ENCODE data around the gene TAS1R1. TPM values are rescaled to one million over a fixed set of nuclear protein-coding genes. Genes with fewer than 3 reads are reported as not detected.

TAS1R1 gene
- total and polyA plus RNA-seq, 2 experiments from 2014 or later: 0.19 TPM; not detected in 1

DNA sequence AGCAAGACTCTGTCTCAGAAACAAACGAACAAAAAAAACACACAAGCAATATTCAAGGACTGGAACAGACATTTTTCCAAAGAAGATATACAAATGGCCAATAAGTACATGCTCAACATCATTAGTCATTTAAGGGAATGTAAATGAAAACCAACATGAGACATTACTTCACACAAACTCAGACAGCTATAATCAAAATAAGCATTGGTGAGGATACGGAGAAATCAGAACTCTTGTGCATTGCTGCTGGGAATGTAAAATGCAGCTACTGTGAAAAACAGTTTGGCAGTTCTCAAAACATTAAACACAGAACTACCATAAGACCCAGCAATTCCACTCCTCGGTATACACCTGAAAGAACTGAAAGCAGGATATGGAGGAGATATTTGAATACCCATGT lies 16.2 kb upstream of the TAS1R1 start (continued):
- TF ChIP-seq JUNB (IDR thresholded peaks at IDR 0.05; ENCODE audit: unreplicated experiment): no peak
- TF ChIP-seq, protein P1, sequence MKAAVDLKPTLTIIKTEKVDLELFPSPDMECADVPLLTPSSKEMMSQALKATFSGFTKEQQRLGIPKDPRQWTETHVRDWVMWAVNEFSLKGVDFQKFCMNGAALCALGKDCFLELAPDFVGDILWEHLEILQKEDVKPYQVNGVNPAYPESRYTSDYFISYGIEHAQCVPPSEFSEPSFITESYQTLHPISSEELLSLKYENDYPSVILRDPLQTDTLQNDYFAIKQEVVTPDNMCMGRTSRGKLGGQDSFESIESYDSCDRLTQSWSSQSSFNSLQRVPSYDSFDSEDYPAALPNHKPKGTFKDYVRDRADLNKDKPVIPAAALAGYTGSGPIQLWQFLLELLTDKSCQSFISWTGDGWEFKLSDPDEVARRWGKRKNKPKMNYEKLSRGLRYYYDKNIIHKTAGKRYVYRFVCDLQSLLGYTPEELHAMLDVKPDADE (IDR thresholded peaks at IDR 0.05): no peak
- TF ChIP-seq, protein P2, sequence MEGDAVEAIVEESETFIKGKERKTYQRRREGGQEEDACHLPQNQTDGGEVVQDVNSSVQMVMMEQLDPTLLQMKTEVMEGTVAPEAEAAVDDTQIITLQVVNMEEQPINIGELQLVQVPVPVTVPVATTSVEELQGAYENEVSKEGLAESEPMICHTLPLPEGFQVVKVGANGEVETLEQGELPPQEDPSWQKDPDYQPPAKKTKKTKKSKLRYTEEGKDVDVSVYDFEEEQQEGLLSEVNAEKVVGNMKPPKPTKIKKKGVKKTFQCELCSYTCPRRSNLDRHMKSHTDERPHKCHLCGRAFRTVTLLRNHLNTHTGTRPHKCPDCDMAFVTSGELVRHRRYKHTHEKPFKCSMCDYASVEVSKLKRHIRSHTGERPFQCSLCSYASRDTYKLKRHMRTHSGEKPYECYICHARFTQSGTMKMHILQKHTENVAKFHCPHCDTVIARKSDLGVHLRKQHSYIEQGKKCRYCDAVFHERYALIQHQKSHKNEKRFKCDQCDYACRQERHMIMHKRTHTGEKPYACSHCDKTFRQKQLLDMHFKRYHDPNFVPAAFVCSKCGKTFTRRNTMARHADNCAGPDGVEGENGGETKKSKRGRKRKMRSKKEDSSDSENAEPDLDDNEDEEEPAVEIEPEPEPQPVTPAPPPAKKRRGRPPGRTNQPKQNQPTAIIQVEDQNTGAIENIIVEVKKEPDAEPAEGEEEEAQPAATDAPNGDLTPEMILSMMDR (conservative IDR thresholded peaks at IDR 0.05; ENCODE audit: low read depth in 2 of 2): no peak

DNA sequence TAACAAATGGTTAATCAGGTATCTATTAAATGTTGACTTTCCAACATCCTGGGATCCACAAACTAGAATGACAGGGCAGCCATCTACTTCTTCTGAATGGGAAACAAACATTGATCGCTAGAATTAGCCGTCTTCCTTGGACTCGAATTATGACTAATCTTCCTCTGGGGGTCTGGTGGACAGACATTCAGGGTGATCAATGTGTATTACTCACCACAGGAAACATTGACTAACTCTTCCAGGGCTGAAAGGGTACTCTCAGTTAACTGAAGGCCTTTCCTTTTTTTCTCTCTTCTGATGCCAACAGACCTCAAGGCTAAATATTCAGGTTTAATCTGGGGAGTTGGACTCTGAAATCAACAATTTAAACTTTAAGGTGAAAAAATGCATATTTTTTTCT lies 10.3 kb upstream of the TAS1R1 start:
- peaks cover 80% of the 10 kb centered on the region for H3K36me3 Mint-ChIP-seq (ENCODE audit: low read depth)
- H3K4me3 Mint-ChIP-seq: no peak overlapping the region
- Histone ChIP-seq H3K27me3 (ENCODE audit: insufficient read depth) (no peaks in the 10 kb centered on the region), H4K20me1 (replicated peaks; ENCODE audit: insufficient read depth) (peaks cover 6% of the 10 kb centered on the region), H3K4me3 (no peak overlapping the region), H3K36me3 (ENCODE audit: insufficient read depth) (peaks cover 55% of the 10 kb centered on the region), H2AFZ (no peak overlapping the region), H3K27ac (ENCODE audit: low read depth) (no peak overlapping the region), H3K4me1 (ENCODE audit: insufficient read depth) (no peaks in the 10 kb centered on the region), H3K79me2 (replicated peaks; ENCODE audit: insufficient read depth) (no peaks in the 10 kb centered on the region; the same call in none of the 2 replicates), H3K9me2 (ENCODE audit: insufficient read depth) (no peaks in the 10 kb centered on the region), H3K4me2 (no peak overlapping the region), H3F3A (replicated peaks; ENCODE audit: low read depth) (peaks cover 7% of the 10 kb centered on the region; the same call in 1 of the 2 replicates)
- H3K9me3 Mint-ChIP-seq: no peaks in the 10 kb centered on the region; the same call in 2 of the 3 replicates
- DNase-seq (ENCODE audit: low spot score) (no peak), ATAC-seq (no peak)
- H3K27ac Mint-ChIP-seq: no peak overlapping the region
- peaks cover 9% of the 10 kb centered on the region for H3K27me3 Mint-ChIP-seq (ENCODE audit: insufficient read depth, low read depth, poor library complexity)
- H3K4me1 Mint-ChIP-seq: no peaks in the 10 kb centered on the region
- TF ChIP-seq NANOG (IDR thresholded peaks at IDR 0.05; ENCODE audit: borderline replicate concordance) (no peak), EZH2 (IDR thresholded peaks at IDR 0.05; ENCODE audit: low read depth, unreplicated experiment) (no peak), STAT1 (IDR thresholded peaks at IDR 0.05; ENCODE audit: unreplicated experiment) (no peak), ZNF331 (CRISPR knock-in tag; IDR thresholded peaks at IDR 0.05; ENCODE audit: low read depth) (no peak)
- TF ChIP-seq, protein P3, sequence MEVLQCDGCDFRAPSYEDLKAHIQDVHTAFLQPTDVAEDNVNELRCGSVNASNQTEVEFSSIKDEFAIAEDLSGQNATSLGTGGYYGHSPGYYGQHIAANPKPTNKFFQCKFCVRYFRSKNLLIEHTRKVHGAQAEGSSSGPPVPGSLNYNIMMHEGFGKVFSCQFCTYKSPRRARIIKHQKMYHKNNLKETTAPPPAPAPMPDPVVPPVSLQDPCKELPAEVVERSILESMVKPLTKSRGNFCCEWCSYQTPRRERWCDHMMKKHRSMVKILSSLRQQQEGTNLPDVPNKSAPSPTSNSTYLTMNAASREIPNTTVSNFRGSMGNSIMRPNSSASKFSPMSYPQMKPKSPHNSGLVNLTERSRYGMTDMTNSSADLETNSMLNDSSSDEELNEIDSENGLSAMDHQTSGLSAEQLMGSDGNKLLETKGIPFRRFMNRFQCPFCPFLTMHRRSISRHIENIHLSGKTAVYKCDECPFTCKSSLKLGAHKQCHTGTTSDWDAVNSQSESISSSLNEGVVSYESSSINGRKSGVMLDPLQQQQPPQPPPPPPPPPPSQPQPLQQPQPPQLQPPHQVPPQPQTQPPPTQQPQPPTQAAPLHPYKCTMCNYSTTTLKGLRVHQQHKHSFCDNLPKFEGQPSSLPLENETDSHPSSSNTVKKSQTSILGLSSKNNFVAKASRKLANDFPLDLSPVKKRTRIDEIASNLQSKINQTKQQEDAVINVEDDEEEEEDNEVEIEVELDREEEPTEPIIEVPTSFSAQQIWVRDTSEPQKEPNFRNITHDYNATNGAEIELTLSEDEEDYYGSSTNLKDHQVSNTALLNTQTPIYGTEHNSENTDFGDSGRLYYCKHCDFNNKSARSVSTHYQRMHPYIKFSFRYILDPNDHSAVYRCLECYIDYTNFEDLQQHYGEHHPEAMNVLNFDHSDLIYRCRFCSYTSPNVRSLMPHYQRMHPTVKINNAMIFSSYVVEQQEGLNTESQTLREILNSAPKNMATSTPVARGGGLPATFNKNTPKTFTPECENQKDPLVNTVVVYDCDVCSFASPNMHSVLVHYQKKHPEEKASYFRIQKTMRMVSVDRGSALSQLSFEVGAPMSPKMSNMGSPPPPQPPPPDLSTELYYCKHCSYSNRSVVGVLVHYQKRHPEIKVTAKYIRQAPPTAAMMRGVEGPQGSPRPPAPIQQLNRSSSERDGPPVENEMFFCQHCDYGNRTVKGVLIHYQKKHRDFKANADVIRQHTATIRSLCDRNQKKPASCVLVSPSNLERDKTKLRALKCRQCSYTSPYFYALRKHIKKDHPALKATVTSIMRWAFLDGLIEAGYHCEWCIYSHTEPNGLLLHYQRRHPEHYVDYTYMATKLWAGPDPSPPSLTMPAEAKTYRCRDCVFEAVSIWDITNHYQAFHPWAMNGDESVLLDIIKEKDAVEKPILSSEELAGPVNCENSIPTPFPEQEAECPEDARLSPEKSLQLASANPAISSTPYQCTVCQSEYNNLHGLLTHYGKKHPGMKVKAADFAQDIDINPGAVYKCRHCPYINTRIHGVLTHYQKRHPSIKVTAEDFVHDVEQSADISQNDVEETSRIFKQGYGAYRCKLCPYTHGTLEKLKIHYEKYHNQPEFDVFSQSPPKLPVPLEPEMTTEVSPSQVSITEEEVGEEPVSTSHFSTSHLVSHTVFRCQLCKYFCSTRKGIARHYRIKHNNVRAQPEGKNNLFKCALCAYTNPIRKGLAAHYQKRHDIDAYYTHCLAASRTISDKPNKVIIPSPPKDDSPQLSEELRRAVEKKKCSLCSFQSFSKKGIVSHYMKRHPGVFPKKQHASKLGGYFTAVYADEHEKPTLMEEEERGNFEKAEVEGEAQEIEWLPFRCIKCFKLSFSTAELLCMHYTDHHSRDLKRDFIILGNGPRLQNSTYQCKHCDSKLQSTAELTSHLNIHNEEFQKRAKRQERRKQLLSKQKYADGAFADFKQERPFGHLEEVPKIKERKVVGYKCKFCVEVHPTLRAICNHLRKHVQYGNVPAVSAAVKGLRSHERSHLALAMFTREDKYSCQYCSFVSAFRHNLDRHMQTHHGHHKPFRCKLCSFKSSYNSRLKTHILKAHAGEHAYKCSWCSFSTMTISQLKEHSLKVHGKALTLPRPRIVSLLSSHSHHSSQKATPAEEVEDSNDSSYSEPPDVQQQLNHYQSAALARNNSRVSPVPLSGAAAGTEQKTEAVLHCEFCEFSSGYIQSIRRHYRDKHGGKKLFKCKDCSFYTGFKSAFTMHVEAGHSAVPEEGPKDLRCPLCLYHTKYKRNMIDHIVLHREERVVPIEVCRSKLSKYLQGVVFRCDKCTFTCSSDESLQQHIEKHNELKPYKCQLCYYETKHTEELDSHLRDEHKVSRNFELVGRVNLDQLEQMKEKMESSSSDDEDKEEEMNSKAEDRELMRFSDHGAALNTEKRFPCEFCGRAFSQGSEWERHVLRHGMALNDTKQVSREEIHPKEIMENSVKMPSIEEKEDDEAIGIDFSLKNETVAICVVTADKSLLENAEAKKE (CRISPR knock-in tag; IDR thresholded peaks at IDR 0.05): no peak
- TF ChIP-seq, protein P1 (IDR thresholded peaks at IDR 0.05): no peak
- TF ChIP-seq, protein P2 (conservative IDR thresholded peaks at IDR 0.05; ENCODE audit: low read depth in 2 of 2): no peak
